Neural progenitor cell (in vitro differentiated cells): ENCODE data around the gene NCOA4. TPM values are rescaled to one million over a fixed set of nuclear protein-coding genes. Genes with fewer than 3 reads are reported as not detected.

Experiments used
- small RNA-seq: library from RNA; depleted of rRNA; stranded (forward); fragments of <200 nt; gene quantifications from one replicate; pipeline ENCODE3, GENCODE V24; 2015
- total RNA-seq: library from RNA; depleted of rRNA; stranded (reverse); fragments of >200 nt; gene quantifications from 2 replicates; pipeline ENCODE4 v1.2.3, GENCODE V29; 2015; ENCODE audit warnings: low replicate concordance

Gene NCOA4
- total RNA-seq, 1 donor from 2014 or later: 91.7 TPM

Small RNA genes lying within 50 kb of the gene (small RNA-seq; reads per million reads assigned to genes)
- not detected for gene SNORA74C-1

Other genes starting within 250 kb of the NCOA4 start
- gene AGAP4, start 183.1 kb downstream of the NCOA4 start, total RNA-seq: 17.9 and 25.9 TPM in 2 replicates
- 74.1 and 85.4 TPM in 2 replicates for gene TIMM23, start 58.1 kb downstream of the NCOA4 start, total RNA-seq
- not detected in 2 replicates for gene MSMB, start 15.6 kb upstream of the NCOA4 start, total RNA-seq